ENCODE results near the gene TAF9. TPM values are rescaled to one million over a fixed set of nuclear protein-coding genes. Genes with fewer than 3 reads are reported as not detected.

TAF9 gene
- total RNA-seq, 1 experiment from 2014 or later = 76.1 TPM

- TF ChIP-seq ZNF425 (CRISPR knock-in tag; conservative IDR thresholded peaks at IDR 0.05) (no peak), RORB (CRISPR knock-in tag; IDR thresholded peaks at IDR 0.05) (no peak), GTF2I (CRISPR knock-in tag; conservative IDR thresholded peaks at IDR 0.05) (no peak), ZNF281 (CRISPR knock-in tag; IDR thresholded peaks at IDR 0.05) (no peak)
These were observed 35.5 kb upstream of the TAF9 start (continued) for GRCh38 chr5:69404659-69405330.

- Mint-ChIP-seq H3K27me3 (ENCODE audit: low read depth) (no peaks in the 10 kb centered on the region), H3K4me3 (no peak overlapping the region), H3K36me3 (peaks cover 21% of the 10 kb centered on the region), H3K27ac (no peak overlapping the region), H3K4me1 (no peaks in the 10 kb centered on the region), H3K9me3 (no peaks in the 10 kb centered on the region)
- TF ChIP-seq FOXK1 (CRISPR knock-in tag; IDR thresholded peaks at IDR 0.05) = no peak
- TF ChIP-seq EMX1 (CRISPR knock-in tag; IDR thresholded peaks at IDR 0.05) = no peak
- no peak for TF ChIP-seq ZBTB43 (CRISPR knock-in tag; IDR thresholded peaks at IDR 0.05)
- no peak for TF ChIP-seq IRF1 (CRISPR knock-in tag; IDR thresholded peaks at IDR 0.05)
- TF ChIP-seq FOXP1 (CRISPR knock-in tag; IDR thresholded peaks at IDR 0.05; ENCODE audit: borderline replicate concordance) = no peak
- no peak for TF ChIP-seq ZNF425 (CRISPR knock-in tag; conservative IDR thresholded peaks at IDR 0.05)
- no peak for TF ChIP-seq MYBL2 (CRISPR knock-in tag; IDR thresholded peaks at IDR 0.05)
- TF ChIP-seq ZNF396 (CRISPR knock-in tag; IDR thresholded peaks at IDR 0.05; ENCODE audit: borderline replicate concordance) = no peak
- TF ChIP-seq HMGA2 (CRISPR knock-in tag; IDR thresholded peaks at IDR 0.05) = no peak
- no peak for TF ChIP-seq FOXJ3 (CRISPR knock-in tag; IDR thresholded peaks at IDR 0.05; ENCODE audit: borderline replicate concordance)
- no peak for TF ChIP-seq ELF4 (CRISPR knock-in tag; IDR thresholded peaks at IDR 0.05; ENCODE audit: low read depth)
- no peak for TF ChIP-seq ETV6 (CRISPR knock-in tag; IDR thresholded peaks at IDR 0.05)
- TF ChIP-seq SMAD3 (CRISPR knock-in tag; IDR thresholded peaks at IDR 0.05; ENCODE audit: borderline replicate concordance) = no peak
- TF ChIP-seq ZBTB21 (CRISPR knock-in tag; IDR thresholded peaks at IDR 0.05; ENCODE audit: borderline replicate concordance) = no peak
- TF ChIP-seq NR1H2 (CRISPR knock-in tag; IDR thresholded peaks at IDR 0.05) = no peak
- no peak for TF ChIP-seq AR (CRISPR knock-in tag; IDR thresholded peaks at IDR 0.05)
- ChIA-PET CTCF (no interaction called here), POLR2A (no interaction called here)
- ATAC-seq (no peak), DNase-seq (ENCODE audit: low spot score) (no peak)
These were observed 9.1 kb upstream of the TAF9 start for GRCh38 chr5:69378376-69378775.

All from WTC11 (cell line).